Cardiac muscle cell (in vitro differentiated cells and primary cell): Measurements from ENCODE around the gene SHROOM4. TPM values are rescaled to one million over a fixed set of nuclear protein-coding genes. Genes with fewer than 3 reads are reported as not detected.

Source experiments
- DNase-seq, 2 donors: peaks; one replicate each; pipeline versions ENCODE4 v3.0.0 to v3.0.0-alpha.2; 2010 to 2017; ENCODE audit warnings: low read depth in 1 of 2, low spot score in 1 of 2
- H3K27ac ChIP-seq: fragments of 200-600 bp; sonication (generic); 2 replicates; pipeline ENCODE4 v1.5.1; 2016
- H3K27me3 ChIP-seq: fragments of 200-600 bp; sonication (generic); 2 replicates; pipeline ENCODE4 v1.6.0; 2016; ENCODE audit warnings: control low read depth
- H3K36me3 ChIP-seq: fragments of 200-600 bp; sonication (generic); 2 replicates; pipeline ENCODE4 v1.5.1; 2016; ENCODE audit warnings: control low read depth
- H3K4me1 ChIP-seq: fragments of 200-600 bp; sonication (generic); 2 replicates; pipeline ENCODE4 v1.8.1; 2017; ENCODE audit warnings: low read depth, mild to moderate bottlenecking, mixed run types
- H3K4me3 ChIP-seq: fragments of 200-600 bp; sonication (generic); 2 replicates; pipeline ENCODE4 v1.5.1; 2016; ENCODE audit warnings: mild to moderate bottlenecking
- H3K9me3 ChIP-seq: fragments of 200-600 bp; sonication (generic); 2 replicates; pipeline ENCODE4 v1.5.1; 2017; ENCODE audit warnings: low read depth, mild to moderate bottlenecking, control low read depth
- polyA plus RNA-seq: library from polyadenylated mRNA; unstranded; fragments of >200 nt; fragmentation: Nextera tagmentation; extraction: Ambion mirVana; gene quantifications from 2 replicates; pipeline ENCODE4 v1.2.1, GENCODE V29; 2016
- total RNA-seq: library from RNA; depleted of rRNA; stranded (reverse); fragments of >200 nt; gene quantifications from 2 replicates; pipeline ENCODE4 v1.2.3, GENCODE V29; 2016
- TF ChIP-seq, protein P1 (sequence below): IDR thresholded peaks from 2 replicates; pipeline ENCODE4 v1.5.1; 2012; ENCODE audit warnings: low read depth, mild to moderate bottlenecking, low read length

The SHROOM4 gene
- total and polyA plus RNA-seq, 2 experiments from 2014 or later, result 1.3 to 1.8 TPM

DNA sequence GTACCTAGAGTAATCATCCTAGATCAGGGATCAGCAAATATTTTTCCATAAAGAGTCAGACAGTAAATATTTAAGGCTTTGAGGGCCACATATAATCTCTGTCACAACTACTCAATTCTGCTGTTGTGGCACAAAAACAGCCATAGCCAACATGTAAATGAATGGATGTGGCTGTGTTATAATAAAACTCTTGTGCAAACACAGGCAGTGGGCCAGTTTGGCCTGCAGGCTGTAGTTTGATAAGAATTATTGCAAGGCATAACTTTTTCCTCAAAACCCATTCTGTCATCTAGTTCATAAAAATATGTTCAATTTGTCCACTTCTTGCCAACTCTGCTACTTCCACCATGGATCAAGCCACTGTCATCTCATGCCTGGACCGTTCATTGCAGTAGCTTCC lies 39.4 kb upstream of the SHROOM4 start:
- TF ChIP-seq, protein P1, sequence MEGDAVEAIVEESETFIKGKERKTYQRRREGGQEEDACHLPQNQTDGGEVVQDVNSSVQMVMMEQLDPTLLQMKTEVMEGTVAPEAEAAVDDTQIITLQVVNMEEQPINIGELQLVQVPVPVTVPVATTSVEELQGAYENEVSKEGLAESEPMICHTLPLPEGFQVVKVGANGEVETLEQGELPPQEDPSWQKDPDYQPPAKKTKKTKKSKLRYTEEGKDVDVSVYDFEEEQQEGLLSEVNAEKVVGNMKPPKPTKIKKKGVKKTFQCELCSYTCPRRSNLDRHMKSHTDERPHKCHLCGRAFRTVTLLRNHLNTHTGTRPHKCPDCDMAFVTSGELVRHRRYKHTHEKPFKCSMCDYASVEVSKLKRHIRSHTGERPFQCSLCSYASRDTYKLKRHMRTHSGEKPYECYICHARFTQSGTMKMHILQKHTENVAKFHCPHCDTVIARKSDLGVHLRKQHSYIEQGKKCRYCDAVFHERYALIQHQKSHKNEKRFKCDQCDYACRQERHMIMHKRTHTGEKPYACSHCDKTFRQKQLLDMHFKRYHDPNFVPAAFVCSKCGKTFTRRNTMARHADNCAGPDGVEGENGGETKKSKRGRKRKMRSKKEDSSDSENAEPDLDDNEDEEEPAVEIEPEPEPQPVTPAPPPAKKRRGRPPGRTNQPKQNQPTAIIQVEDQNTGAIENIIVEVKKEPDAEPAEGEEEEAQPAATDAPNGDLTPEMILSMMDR, result no peak
- no peak overlapping the region for H3K27ac ChIP-seq
- H3K4me1 ChIP-seq, result no peaks in the 10 kb centered on the region
- H3K27me3 ChIP-seq, result no peaks in the 10 kb centered on the region
- H3K36me3 ChIP-seq, result no peaks in the 10 kb centered on the region
- no peaks in the 10 kb centered on the region for H3K9me3 ChIP-seq
- DNase-seq, result no peak
- no peak overlapping the region for H3K4me3 ChIP-seq

DNA sequence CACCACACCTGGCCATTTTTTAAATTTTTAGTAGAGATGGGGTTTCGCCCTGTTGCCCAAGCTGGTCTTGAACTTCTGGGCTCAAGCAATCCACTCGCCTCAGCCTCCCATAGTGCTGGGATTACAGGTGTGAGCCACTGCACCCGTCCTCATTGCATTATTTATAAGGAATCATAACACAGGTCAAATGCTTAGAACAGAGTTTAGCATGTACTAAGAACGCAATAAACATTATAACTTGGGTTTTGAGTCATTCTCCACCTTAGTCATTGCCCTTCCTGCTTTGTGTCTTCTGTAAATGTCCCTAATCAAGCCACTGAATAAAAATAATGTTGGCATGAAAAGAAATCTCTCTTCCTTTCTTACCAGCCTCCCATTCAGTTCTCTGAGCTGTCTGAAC lies 38.5 kb upstream of the SHROOM4 start:
- Histone ChIP-seq H3K27me3 (no peaks in the 10 kb centered on the region), H3K9me3 (no peaks in the 10 kb centered on the region), H3K4me3 (no peak overlapping the region), H3K27ac (no peak overlapping the region), H3K36me3 (no peaks in the 10 kb centered on the region), H3K4me1 (no peaks in the 10 kb centered on the region)
- TF ChIP-seq, protein P1, result no peak
- no peak for DNase-seq

DNA sequence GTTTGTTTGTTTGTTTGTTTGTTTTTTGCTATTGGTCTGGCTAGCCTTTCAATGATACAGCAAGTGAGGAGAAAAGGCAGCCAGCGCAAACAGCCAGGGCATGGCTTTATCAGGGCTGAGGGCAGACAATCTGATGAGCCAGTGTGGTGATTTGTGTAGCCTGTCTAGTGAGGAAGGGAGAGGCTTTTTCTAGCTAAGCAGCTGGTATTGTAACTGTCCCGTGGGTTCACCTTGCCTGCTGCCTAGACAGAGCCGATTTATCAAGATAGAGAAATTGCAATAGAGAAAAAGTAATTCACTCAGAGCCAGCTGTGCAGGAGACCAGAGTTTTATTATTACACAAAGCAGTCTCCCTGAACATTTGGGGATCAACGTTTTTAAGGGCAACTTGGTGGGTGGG lies 28.2 kb upstream of the SHROOM4 start:
- TF ChIP-seq, protein P1, result no peak
- H3K4me1 ChIP-seq, result no peaks in the 10 kb centered on the region
- H3K27me3 ChIP-seq, result no peaks in the 10 kb centered on the region
- DNase-seq, result no peak
- no peak overlapping the region for H3K4me3 ChIP-seq
- no peaks in the 10 kb centered on the region for H3K9me3 ChIP-seq
- no peak overlapping the region for H3K27ac ChIP-seq
- H3K36me3 ChIP-seq, result no peaks in the 10 kb centered on the region

DNA sequence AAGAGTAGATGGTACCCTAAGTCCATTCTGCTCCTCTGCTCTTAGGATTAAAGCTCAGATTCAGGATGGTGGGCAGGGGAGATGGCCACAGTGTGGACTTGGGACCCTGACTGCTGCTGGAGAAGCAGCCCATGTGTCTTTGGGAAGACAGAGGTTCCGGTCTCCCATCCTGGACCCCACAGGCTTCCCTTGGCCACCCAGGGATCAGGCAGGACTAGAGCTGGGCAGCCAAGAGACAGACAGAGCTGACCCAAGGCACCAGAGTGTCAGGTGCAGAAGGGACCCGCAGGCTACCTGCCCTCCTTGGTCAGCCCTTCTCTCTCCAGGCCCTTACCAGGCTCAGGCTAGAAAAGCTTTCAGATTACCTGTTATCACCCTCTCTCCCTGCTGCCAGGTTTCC lies 25.7 kb upstream of the SHROOM4 start:
- Histone ChIP-seq H3K9me3 (no peaks in the 10 kb centered on the region), H3K4me3 (no peak overlapping the region), H3K27me3 (no peaks in the 10 kb centered on the region), H3K27ac (no peak overlapping the region), H3K4me1 (no peaks in the 10 kb centered on the region), H3K36me3 (no peaks in the 10 kb centered on the region)
- TF ChIP-seq, protein P1, result no peak
- no peak for DNase-seq

DNA sequence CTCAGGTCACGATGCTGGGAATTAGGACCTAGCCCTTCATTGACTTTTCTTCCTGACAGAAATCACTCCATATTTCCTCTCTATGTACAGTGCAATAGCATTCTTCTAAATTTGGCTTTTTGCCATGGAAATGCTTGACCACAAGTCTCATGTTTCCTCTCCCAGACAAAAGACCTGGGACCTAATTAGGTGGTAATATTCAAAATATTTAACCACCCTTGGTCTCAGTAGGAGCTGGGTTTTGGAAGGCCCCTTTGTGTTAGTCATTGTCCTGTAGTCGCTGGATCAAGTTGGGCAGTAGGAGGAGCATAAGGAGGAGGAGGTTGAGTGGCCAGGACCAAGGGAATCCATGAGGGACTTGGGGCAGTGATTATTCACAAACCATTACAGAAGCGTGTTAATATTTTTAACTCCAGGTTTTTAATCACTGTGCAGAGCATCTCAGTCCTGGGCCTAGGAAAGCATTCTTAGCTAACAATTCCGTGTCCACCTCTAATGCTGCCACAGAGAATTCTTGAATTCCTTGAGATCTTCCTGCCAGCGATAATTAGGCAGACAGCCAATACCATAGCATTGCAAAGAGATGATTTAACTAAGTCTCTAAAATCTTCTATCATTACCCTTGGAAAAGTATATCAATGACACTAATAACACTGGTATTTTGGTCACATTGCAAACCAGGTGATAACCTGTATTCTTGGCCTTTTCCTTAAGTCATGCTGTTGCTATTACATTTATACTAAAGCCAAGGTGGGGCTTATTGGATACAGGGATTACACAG lies 25.0 kb upstream of the SHROOM4 start:
- Histone ChIP-seq H3K27me3 (no peaks in the 10 kb centered on the region), H3K9me3 (no peaks in the 10 kb centered on the region), H3K36me3 (no peaks in the 10 kb centered on the region), H3K27ac (no peak overlapping the region), H3K4me3 (no peak overlapping the region), H3K4me1 (no peaks in the 10 kb centered on the region)
- TF ChIP-seq, protein P1, result no peak
- peak in 1 of 2 donors; percentile 52 for DNase-seq
